ENCODE results near the gene MYL12B.
"Not testable (repeated sequence)": the region's sequence is repeated elsewhere in the genome, so short reads cannot be mapped to it uniquely, and the experiment has no call there.

MYL12B gene

DNA sequence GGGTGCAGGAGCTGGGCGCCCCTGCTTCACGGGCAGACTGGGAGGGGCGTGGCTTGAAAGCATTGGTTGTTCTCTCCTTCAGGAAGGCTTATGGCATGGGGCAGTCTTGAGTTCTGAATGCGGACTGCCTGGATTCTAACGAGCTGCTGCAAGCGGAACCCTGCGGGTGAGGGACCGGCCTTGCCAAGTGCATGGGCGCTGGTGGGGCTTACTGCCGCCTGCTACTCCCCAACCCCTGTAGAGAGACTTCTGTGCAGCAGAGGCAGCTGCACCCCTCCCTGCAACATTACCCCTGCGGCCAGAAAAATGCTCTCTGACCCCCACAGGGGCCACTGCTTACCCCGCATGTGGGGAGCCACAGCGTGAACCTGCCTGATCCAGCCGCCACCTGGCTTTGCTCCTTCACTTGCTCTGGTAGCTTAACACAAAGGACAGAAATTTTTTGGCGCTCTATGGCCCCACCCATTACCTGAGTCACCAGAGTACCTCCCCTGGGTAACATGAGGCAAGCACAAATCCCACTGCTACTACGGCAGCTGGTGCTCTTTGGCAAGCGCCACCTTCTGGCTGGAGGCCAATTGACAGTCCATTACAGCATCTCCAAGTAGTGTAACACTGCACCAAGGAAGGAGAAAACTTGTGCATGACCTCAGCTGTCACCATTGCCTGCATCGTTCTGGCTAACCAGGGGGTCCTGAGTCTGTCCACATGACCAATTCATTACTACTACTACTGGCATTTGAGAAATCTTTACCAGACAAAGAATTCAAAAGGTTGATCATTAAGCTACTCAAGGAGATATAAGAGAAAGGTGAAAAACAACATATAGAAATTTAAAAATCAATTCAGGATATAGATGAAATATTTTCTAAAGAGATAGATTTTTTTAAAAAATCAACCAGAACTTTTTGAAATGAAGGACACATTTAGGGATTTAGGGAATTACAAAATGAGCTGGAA is 35.4 kb downstream of the MYL12B start:
- in situ Hi-C loops (cut with HindIII; ENCODE audit: low pct_unique_long_range_greater_than_20kb, low sequenced_read_pairs) = no loop called here
- peak; percentile 13 to 96 for DNase-seq (ENCODE audit: low read depth in 1 of 2, low spot score in 1 of 2)
- no peak for TF ChIP-seq JUND (IDR thresholded peaks at IDR 0.05; ENCODE audit: low read depth)

DNA sequence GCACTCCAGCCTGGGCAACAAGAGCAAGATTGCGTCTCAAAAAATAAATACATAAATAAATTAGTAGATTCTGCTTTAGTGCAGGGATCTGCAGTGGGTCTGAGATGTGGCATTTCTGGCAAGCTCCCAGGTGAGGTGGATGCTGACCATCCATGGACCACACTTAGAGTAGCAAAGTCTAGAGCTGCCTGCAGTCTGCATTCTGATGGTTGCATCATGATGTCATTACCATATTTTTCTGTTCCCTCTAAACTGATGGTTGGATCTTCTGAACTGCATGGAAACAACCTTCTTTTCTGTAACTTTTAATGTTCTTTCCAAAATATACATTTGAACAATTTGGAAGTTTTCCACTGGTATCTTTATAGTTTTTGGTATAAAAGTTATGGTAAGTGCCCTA is 42.9 kb downstream of the MYL12B start:
- no peak for DNase-seq (ENCODE audit: low read depth in 1 of 2, low spot score in 1 of 2)

DNA sequence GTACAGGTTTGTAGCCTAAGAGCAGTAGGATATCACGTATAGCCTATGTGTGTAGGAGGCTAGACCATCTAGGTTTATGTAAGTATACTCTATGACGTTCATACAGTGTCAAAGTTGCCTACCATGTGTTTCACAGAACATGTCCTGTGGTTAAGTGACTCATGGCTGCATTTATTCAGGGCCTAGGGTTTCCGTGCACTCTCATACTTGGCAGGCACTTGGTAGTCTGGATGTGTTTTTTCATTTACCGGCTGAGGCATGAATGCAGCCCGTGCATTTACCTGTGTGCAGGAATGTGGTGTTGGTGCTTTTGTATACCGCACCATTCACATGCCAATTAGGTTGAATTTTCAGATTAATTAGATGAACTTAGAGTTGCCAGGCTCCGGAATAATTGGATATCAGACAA is 43.4 kb downstream of the MYL12B start:
- TF ChIP-seq JUND (IDR thresholded peaks at IDR 0.05; ENCODE audit: low read depth) = no peak
- no peak for DNase-seq (ENCODE audit: low read depth in 1 of 2, low spot score in 1 of 2)
- in situ Hi-C loops (cut with HindIII; ENCODE audit: low pct_unique_long_range_greater_than_20kb, low sequenced_read_pairs) = no loop called here

More for the DNA sequence above, 42.9 kb downstream of the MYL12B start:
- in situ Hi-C loops (cut with HindIII; ENCODE audit: low pct_unique_long_range_greater_than_20kb, low sequenced_read_pairs) = no loop called here
- no peak for TF ChIP-seq JUND (IDR thresholded peaks at IDR 0.05; ENCODE audit: low read depth)

DNA sequence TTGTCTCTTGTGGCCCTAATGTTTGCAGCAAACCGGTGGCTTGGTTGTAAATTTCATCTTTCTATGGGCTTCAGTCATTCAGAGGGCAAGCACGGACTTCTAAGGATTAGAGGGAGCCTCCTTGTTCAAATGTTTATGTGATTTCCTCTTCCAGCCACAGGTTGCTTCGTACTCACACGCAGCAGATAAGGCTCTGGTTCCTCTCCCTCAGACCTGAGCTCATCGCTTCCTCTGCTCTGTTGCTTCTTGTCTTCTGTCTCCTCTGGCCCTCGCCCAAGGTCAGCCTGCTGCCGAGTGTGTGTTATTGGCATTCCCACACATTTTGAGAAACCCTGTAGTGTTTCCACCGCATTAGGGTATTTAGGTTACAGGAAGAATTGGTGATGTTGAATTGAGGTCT is 44.0 kb downstream of the MYL12B start:
- in situ Hi-C loops (cut with HindIII; ENCODE audit: low pct_unique_long_range_greater_than_20kb, low sequenced_read_pairs) = no loop called here
- no peak for DNase-seq (ENCODE audit: low read depth in 1 of 2, low spot score in 1 of 2)
- TF ChIP-seq JUND (IDR thresholded peaks at IDR 0.05; ENCODE audit: low read depth) = no peak

DNA sequence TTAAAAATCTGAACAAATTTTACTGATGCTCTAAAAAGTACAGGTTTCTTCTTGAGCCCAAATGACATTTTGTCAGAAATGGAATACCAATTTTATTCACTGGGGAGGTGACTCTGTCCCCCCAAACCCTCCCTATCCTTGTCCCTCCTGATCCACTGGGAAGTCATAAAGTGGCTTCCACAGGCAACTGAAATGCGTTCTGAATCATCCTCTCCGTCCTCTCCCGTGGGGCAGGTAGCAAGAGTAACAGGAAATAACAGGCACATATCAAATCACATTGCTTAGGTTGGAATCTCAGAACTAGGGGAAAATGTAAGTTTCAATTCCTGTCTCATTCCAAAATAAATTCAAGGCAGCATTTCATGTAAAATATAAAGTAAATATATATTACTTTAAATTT is 44.5 kb downstream of the MYL12B start:
- no peak for TF ChIP-seq JUND (IDR thresholded peaks at IDR 0.05; ENCODE audit: low read depth)
- DNase-seq (ENCODE audit: low read depth in 1 of 2, low spot score in 1 of 2) = no peak
- in situ Hi-C loops (cut with HindIII; ENCODE audit: low pct_unique_long_range_greater_than_20kb, low sequenced_read_pairs) = no loop called here

DNA sequence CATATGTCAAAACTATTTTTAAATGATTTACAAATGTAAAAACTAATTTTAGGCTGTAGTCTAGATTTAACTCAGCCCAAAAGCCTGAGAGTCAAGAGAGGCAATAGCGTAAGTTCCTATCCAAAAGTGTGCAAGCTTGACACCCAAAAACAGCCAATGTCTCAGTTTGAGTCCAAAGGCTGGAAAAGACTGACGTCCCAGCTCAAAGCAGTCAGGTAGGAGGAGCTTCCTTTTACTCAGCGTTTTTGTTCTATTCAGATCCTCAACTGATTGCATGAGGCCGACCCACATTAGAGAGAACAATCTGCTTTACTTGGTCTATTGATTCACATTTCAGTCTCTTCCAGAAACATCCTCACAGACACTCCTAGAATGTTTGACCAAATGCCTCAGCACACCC is 51.8 kb downstream of the MYL12B start:
- no peak for TF ChIP-seq JUND (IDR thresholded peaks at IDR 0.05; ENCODE audit: low read depth)
- DNase-seq (ENCODE audit: low read depth in 1 of 2, low spot score in 1 of 2) = no peak
- in situ Hi-C loops (cut with HindIII; ENCODE audit: low pct_unique_long_range_greater_than_20kb, low sequenced_read_pairs) = no loop called here

DNA sequence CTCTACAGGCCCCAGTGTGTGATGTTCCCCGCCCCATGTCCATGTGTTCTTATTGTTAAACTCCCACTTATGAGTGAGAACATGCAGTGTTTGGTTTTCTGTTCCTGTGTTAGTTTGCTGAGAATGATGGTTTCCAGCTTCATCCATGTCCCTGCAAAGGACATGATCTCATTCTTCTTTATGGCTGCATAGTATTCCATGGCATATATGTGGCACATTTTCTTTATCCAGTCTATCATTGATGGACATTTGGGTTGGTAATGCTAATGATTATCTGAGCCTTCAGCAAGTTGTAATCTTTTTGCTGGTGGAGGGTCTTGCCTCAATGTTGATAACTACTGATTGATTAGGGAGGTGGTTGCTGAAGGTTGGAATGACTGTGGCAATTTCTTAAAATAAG is 53.4 kb downstream of the MYL12B start:
- DNase-seq (ENCODE audit: low read depth in 1 of 2, low spot score in 1 of 2); in situ Hi-C loops (cut with HindIII; ENCODE audit: low pct_unique_long_range_greater_than_20kb, low sequenced_read_pairs): not testable (repeated sequence)

DNA sequence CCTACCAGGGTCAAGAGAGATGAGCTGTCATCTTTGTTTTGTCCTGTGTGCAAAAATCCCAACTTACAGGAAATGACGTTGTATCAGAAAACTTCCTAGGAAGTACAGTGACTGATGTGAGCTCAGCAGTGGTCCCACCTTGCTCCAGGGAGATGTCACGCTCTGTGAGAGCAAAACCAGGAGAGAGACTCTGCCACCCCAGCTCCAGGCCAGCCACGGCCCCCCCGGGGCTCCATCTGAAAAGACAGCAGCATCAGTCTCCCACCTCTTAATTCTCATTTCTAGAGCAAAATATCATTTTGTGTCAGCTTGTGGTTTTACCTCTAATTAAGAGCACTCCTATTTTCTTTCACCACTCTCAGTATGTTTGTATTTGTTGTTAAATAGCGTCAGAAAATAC is 57.5 kb downstream of the MYL12B start:
- in situ Hi-C loops (cut with HindIII; ENCODE audit: low pct_unique_long_range_greater_than_20kb, low sequenced_read_pairs) = no loop called here
- TF ChIP-seq JUND (IDR thresholded peaks at IDR 0.05; ENCODE audit: low read depth) = no peak
- no peak for DNase-seq (ENCODE audit: low read depth in 1 of 2, low spot score in 1 of 2)

DNA sequence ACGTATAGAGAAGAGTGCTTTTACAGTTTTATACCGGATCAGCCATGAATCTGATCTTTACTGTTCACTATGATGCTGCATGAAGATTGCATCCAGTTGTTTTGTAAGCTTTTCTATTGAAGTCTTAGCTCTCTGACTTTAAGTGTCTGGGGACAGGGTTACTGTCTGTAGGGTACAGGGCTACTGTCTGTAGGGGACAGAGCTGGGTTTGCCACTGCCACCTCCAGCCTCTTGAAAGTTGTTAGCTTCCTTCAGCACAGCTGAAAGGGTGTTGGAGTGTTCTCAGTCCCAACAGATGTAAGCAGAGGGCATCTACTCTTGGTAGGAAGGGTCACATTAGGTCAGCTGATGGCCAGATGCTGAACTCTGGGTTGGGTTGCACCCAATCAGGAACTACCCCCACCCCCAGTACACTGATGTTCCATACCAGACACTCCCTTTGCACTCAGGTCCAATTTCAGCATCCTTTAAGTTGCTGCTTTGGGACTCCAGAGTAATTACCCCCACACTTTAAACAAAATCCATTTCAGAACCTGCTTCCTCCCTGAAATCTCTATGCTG is 58.0 kb downstream of the MYL12B start:
- DNase-seq (ENCODE audit: low read depth in 1 of 2, low spot score in 1 of 2) = no peak
- in situ Hi-C loops (cut with HindIII; ENCODE audit: low pct_unique_long_range_greater_than_20kb, low sequenced_read_pairs) = no loop called here
- no peak for TF ChIP-seq JUND (IDR thresholded peaks at IDR 0.05; ENCODE audit: low read depth)

DNA sequence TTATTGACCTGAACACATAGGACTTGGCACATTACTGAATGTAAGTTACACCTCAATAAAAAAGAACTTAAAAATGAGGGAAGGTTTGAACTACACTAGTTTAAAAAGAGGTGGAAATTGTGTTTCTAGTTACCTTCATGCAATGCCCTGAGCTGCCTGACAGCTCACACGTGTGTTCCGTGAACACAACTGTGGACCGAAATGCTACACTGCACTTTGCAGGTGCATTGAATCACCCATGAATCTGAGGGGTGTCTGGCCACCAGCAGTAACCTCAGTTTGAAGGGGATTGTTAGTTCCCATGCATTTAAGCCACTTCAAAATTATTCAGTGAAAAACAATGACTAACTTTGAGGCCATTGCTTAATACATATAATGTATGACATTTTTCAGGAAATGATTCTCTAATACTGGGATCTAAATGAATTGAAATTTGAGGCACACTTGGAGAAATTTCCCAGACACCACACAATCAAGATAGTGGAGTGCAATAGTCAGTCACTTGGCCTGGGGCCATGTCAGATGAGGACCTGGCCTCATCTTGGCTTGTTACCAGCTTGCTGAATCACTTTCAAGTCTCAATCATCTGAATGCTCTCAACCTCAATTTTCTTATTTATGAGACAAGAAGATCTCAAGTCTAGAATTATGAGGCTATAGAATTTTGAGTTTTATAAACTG is 59.3 kb downstream of the MYL12B start:
- no peak for TF ChIP-seq JUND (IDR thresholded peaks at IDR 0.05; ENCODE audit: low read depth)
- no peak for DNase-seq (ENCODE audit: low read depth in 1 of 2, low spot score in 1 of 2)
- in situ Hi-C loops (cut with HindIII; ENCODE audit: low pct_unique_long_range_greater_than_20kb, low sequenced_read_pairs) = no loop called here

DNA sequence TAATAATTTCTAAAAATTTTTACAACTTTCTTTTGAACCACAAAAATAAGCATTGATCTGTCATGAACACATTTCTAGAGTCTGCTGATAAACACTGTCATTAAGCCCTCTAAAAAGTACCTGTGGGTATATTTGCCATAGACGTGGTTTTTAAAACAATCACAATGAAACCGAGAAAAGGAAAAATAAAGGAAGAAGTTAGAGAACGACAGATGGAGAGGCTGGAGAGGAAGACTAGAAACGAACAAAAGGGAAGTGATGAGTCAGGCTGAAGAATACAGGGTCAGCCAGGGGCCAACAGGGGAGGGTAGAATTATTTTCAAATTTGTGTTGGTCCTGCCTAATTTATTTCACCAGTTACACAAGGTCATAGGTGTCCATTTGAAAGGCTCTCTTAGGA is 62.0 kb downstream of the MYL12B start:
- DNase-seq (ENCODE audit: low read depth in 1 of 2, low spot score in 1 of 2) = no peak
- no peak for TF ChIP-seq JUND (IDR thresholded peaks at IDR 0.05; ENCODE audit: low read depth)
- in situ Hi-C loops (cut with HindIII; ENCODE audit: low pct_unique_long_range_greater_than_20kb, low sequenced_read_pairs) = no loop called here

Data from T47D (cell line).